ENCODE data around the gene ME1.
"Not testable (repeated sequence)": the region's sequence is repeated elsewhere in the genome, so short reads cannot be mapped to it uniquely, and the experiment has no call there.

The ME1 gene

GRCh38 chr6:83256719-83257118 is 174.1 kb downstream of the ME1 start:
- DNase-seq (ENCODE audit: low read depth in 2 of 2): not testable (repeated sequence)

DNA sequence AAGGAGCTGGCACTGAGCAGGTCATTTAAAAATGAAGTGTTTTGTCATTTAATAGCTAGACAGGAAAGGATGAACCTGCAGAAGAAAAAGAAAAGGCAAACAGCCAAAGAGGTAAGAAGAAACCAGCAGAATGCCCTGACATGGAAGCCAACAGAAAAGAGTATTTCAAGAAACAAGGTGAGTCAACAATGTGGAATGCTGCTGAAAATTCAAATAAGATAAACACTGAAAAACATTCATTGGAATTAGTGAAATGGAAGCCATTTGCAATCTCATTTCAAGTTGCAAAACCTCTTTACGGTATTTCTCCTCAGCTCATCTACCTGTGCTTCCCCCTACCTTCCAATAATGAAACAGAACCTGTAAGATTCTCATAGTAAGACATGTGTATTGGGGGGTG is 178.1 kb downstream of the ME1 start:
- no peak for DNase-seq (ENCODE audit: low read depth in 2 of 2)

DNA sequence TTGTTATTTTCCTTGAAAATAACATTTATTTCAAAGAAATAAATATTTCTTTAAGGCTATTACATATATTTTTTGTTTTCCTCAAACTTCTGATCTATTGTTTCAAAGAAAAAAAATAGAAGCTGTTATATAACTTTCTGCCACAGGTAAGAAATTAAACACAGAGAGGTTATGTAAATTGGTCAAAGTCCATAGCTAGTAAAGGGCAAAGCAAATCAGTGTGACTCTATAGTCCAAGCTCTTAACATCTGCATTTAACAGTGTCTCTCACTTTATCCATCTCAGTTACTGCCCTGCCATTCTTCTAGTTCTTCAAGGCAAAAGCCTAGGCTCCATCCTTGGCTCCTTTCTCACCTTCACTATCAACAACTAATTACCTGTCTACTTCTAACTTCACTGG is 180.6 kb downstream of the ME1 start:
- DNase-seq (ENCODE audit: low read depth in 2 of 2): no peak

- DNase-seq (ENCODE audit: low read depth in 2 of 2): no peak
These were observed 183.4 kb downstream of the ME1 start for GRCh38 chr6:83247471-83247870.

DNA sequence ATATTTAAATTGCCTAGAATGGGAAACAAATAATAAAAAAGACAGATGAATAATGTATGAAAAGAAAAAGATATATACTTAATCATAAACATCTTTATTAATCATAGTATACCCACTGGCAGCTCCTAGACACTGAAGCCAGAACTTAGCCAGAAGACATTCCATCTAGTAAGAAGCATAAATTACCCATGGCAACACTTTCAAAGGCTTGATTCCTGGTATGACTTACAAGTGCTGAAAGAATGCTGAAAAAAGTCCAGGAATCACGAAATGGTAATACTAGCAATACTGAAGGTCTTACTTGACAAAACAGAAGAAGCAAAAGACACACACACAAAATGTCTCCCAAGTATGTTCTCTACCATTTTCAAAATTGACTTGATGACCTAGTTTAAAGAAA is 199.7 kb downstream of the ME1 start:
- DNase-seq (ENCODE audit: low read depth in 2 of 2): no peak

- DNase-seq (ENCODE audit: low read depth in 2 of 2): no peak
These were observed 204.3 kb downstream of the ME1 start for GRCh38 chr6:83226517-83226916.

DNA sequence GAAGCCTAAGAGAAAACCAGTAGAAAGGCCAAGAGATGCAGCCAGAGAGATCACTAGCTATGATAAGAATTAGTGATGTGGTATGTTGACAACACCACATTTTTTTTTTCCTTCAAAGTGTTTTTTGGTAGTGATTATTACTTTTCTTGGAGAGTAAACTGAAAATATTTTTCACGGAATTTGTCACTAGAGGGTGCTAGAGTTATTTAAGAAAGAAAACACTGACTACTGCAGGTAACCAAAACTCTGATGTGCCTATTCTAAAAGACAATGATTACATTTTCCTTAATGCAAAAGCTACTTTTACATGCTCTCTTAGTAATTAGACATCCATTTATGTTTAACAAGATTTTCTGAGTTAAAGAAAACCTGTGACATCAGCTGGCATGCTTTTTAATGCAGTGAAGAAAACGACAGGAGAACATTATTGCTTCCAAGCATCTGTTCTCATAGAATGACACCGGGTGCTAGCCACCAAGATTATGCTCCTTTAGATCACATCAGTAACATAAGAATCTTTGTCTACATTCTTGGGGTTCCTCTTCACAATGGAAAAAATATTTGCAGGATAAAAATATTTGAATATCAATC is 208.9 kb downstream of the ME1 start:
- no peak for DNase-seq (ENCODE audit: low read depth in 2 of 2)

DNA sequence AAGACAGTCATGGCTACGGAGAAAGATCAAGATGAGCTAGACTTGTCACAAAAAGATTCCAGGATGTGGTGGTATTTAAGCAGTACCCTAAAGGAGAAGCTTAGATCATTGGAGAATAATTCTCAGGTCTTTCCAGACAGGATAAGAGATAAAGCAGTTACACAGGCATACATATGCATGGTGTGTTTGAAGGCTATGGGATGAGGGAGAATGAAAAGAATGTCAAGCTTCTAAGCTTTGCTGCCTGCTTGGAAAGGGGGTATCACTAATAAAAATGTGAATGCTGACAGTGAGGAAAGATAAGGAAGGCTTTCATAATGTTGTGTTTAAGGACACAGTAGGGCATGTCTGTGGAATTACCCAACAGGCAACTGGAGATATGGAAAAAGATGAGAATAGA is 209.6 kb downstream of the ME1 start:
- no peak for DNase-seq (ENCODE audit: low read depth in 2 of 2)

GRCh38 chr6:83220121-83220520 is 210.7 kb downstream of the ME1 start:
- no peak for DNase-seq (ENCODE audit: low read depth in 2 of 2)

GRCh38 chr6:83218646-83219045 is 212.2 kb downstream of the ME1 start:
- no peak for DNase-seq (ENCODE audit: low read depth in 2 of 2)

DNA sequence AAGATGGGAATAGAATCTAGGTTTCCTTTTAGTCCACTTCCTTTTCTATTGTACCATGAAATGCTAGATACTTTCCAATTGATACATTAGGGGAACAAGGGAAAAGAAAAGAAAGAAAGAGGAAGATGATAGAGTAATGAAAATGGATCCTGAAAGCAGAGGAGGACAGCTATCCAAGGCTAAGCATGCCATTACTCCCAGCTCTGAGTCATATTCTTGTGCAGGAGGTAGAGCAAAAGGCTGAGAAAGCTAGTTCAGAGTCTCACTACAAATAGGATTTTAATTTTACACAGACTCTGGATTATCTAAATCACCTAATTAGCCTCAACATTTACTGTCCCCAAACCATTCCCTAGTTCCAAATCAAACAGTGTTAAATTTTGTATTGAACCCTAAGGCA is 214.0 kb downstream of the ME1 start:
- DNase-seq (ENCODE audit: low read depth in 2 of 2): no peak

DNA sequence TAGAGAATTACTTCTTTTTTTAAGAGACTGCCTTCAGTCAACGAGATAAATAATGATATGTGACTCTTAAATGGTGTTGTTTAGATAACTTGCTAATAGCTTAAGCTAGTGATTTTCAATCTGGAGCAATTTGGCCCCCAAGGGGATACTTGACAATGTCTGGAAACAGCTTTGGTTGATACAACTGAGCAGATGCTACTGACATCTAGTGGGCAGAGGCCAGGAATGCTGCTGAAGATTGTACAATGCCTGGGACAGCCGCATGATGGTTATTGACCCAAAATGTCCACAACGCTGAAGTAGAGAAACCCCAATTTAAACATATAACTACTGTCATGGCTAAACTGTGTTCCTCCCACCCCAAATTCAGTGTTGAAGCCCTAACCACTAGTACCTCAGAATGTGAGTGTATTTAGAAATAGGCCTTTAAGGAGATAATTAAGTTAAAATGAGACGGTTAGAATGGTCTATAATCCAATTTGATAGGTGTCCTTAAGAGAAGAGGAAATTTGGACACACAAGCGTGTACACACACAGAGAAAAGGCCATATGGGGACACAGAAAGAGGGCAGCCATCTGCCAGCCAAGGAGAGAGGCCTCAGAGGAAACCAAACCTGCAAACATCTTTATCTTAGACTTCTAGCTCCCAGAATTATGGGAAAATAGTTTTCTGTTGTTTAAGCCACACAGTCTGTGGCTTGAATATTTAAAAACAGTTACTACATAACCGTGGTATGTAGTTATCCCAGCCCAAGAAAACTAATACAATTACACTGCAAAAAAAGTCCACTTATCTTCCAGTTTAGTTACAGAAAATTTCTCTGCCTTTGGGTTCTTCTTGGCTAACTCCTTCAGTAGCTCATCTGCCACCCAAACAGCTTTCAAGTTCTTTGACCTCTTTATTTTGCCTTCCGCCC is 215.5 kb downstream of the ME1 start:
- DNase-seq (ENCODE audit: low read depth in 2 of 2): peak; percentile 5 to 14

DNA sequence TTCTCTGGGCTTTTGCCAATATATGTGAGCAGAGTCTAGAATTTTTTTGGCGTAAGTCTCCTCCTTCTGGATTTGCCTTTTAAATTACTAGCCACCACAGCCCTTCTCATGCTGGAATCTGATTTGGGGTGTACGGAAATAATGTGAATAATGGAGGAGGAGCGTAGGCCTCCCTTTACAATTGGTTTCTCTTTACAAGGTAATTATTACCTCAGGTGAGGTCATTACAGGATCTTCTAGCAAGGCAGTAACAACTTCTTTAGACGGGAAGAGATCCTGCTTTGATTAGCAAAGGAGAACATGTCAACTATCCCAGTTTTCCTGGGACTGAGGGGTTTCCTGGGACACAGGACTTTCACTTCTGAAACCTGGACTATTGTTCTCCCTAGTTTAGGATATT is 228.8 kb downstream of the ME1 start:
- no peak for DNase-seq (ENCODE audit: low read depth in 2 of 2)

GRCh38 chr6:83199863-83200225 is 231.0 kb downstream of the ME1 start:
- no peak for DNase-seq (ENCODE audit: low read depth in 2 of 2)

- DNase-seq (ENCODE audit: low read depth in 2 of 2): no peak
These were observed 231.5 kb downstream of the ME1 start for GRCh38 chr6:83199173-83199862.

DNA sequence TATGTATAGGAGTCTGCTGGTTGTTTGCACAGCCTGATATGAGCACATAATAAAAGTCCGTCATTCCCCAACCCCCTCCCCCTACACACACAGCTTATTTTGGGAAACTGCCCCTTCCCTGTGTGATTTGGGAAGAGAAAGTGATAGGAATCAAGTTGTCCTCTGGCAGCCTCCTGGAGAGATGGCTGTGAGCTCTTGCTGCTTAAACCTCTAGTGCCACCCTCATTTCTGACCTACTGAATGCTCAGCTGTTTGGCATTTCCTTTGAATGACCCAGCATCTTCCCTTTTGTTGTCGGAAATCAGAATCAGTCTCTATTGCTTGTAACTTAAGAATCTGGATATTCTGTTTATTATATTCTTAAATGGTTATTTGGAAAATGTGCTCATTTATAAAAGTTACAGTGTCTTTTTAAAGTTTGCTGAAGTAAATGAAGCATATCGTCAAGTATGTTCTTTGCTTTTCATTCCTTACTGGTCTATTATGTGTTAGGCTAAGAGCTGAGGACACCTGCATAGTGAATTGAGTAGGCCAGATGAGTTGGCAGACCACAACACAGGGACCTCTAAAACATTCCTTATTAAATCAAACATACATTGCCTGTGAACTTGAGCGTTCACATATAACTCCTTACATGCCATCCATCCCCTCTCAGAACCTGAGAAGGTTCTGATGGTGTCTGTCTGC is 232.2 kb downstream of the ME1 start:
- no peak for DNase-seq (ENCODE audit: low read depth in 2 of 2)

- DNase-seq (ENCODE audit: low read depth in 2 of 2): no peak
These were observed 236.9 kb downstream of the ME1 start for GRCh38 chr6:83193747-83194566.

GRCh38 chr6:83192871-83193746 is 237.7 kb downstream of the ME1 start, which contains the start of the genes PGM3 and RWDD2A:
PGM3 (minus strand) TSS chr6:83193265; CDS start chr6:83191012, 2,253 bp downstream.
RWDD2A (plus strand) TSS chr6:83193357; CDS start chr6:83194452, 1,095 bp downstream.
- peak; percentile 67 to 79 for DNase-seq (ENCODE audit: low read depth in 2 of 2)

DNA sequence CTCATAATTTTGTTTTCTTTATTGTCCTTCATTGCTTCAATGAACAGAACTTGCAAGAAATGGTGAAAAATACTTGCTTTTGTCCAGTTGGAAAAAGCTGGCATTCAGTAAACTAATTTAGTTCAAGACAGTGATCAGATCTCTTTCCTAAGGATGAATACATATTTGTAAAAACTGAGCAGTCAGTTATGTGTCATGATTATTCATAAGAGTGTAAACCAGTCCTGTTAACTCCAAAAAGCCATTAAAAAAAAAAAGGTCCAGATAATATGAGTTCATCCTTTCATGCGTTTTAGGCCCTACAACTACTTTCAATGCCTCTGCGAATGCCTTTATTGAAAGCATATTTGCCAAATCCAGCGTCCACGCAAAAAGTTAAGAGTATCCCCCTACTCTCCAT is 238.4 kb downstream of the ME1 start:
- DNase-seq (ENCODE audit: low read depth in 2 of 2): no peak

DNA sequence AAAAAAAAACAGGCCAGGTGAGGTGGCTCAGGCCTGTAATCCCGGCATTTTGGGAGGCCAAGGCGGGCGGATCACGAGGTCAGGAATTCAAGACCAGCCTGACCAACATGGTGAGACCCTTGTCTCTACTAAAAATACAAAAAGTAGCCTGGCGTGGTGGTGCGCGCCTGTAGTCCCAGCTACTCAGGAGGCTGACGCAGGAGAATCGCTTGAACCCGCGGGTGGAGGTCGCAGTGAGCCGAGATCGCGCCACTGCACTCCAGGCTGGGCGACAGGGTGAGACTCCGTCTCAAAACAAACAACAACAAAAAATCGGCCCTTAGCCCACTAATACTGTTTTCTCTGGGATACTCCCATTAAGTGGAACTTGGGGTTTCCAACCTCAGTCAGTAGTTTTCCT is 238.9 kb downstream of the ME1 start:
- DNase-seq (ENCODE audit: low read depth in 2 of 2): not testable (repeated sequence)
